ENCODE data around the gene KLHDC7A.
"Not testable (repeated sequence)": the region's sequence is repeated elsewhere in the genome, so short reads cannot be mapped to it uniquely, and the experiment has no call there.

Gene KLHDC7A

GRCh38 chr1:18458133-18459092 lies 22.3 kb upstream of the KLHDC7A start:
- no peak overlapping the region for H3K4me2 ChIP-seq (ENCODE audit: low read length)
- H3K4me3 ChIP-seq (ENCODE audit: low read depth, low read length): no peak overlapping the region
- no peaks in the 10 kb centered on the region for H3K27me3 ChIP-seq (ENCODE audit: control insufficient read depth, insufficient read depth, low read length)
- H3K36me3 ChIP-seq (ENCODE audit: control insufficient read depth, insufficient read depth, low read length): no peaks in the 10 kb centered on the region
- H3K9me3 ChIP-seq (ENCODE audit: control insufficient read depth, low read length): no peaks in the 10 kb centered on the region
- no peaks in the 10 kb centered on the region for H3K79me2 ChIP-seq
- no peak overlapping the region for H3K9ac ChIP-seq
- TF ChIP-seq CTCF (IDR thresholded peaks at IDR 0.05): no peak
- no peak overlapping the region for H3K27ac ChIP-seq
- H3K4me1 ChIP-seq: no peaks in the 10 kb centered on the region
- H2AFZ ChIP-seq: no peak overlapping the region

GRCh38 chr1:18461656-18462055 lies 19.1 kb upstream of the KLHDC7A start:
- H2AFZ ChIP-seq: no peak overlapping the region
- no peaks in the 10 kb centered on the region for H3K4me1 ChIP-seq
- no peak overlapping the region for H3K4me2 ChIP-seq (ENCODE audit: low read length)
- H3K27ac ChIP-seq: no peak overlapping the region
- H3K79me2 ChIP-seq: no peaks in the 10 kb centered on the region
- no peaks in the 10 kb centered on the region for H3K27me3 ChIP-seq (ENCODE audit: control insufficient read depth, insufficient read depth, low read length)
- no peak for TF ChIP-seq CTCF (IDR thresholded peaks at IDR 0.05)
- H3K9me3 ChIP-seq (ENCODE audit: control insufficient read depth, low read length): no peaks in the 10 kb centered on the region
- no peak overlapping the region for H3K4me3 ChIP-seq (ENCODE audit: low read depth, low read length)
- H3K9ac ChIP-seq: no peak overlapping the region
- H3K36me3 ChIP-seq (ENCODE audit: control insufficient read depth, insufficient read depth, low read length): no peaks in the 10 kb centered on the region

- H3K9ac ChIP-seq; H3K36me3 ChIP-seq (ENCODE audit: control insufficient read depth, insufficient read depth, low read length); H3K27me3 ChIP-seq (ENCODE audit: control insufficient read depth, insufficient read depth, low read length); H3K9me3 ChIP-seq (ENCODE audit: control insufficient read depth, low read length); H2AFZ ChIP-seq; H3K79me2 ChIP-seq; H3K27ac ChIP-seq; H3K4me3 ChIP-seq (ENCODE audit: low read depth, low read length); H3K4me2 ChIP-seq (ENCODE audit: low read length); H3K4me1 ChIP-seq: not testable (repeated sequence)
Observed at GRCh38 chr1:18462517-18462916, 18.2 kb upstream of the KLHDC7A start.

- Histone ChIP-seq H2AFZ (no peak overlapping the region), H3K27ac (no peak overlapping the region), H3K27me3 (ENCODE audit: control insufficient read depth, insufficient read depth, low read length) (no peaks in the 10 kb centered on the region), H3K9ac (no peak overlapping the region), H3K4me2 (ENCODE audit: low read length) (no peak overlapping the region), H3K9me3 (ENCODE audit: control insufficient read depth, low read length) (no peaks in the 10 kb centered on the region), H3K36me3 (ENCODE audit: control insufficient read depth, insufficient read depth, low read length) (no peaks in the 10 kb centered on the region), H3K79me2 (no peaks in the 10 kb centered on the region), H3K4me3 (ENCODE audit: low read depth, low read length) (no peak overlapping the region), H3K4me1 (no peaks in the 10 kb centered on the region)
- no peak for TF ChIP-seq CTCF (IDR thresholded peaks at IDR 0.05)
Observed at GRCh38 chr1:18463063-18463462, 17.7 kb upstream of the KLHDC7A start.

- Histone ChIP-seq H3K79me2 (no peaks in the 10 kb centered on the region), H3K9me3 (ENCODE audit: control insufficient read depth, low read length) (no peaks in the 10 kb centered on the region), H3K4me3 (ENCODE audit: low read depth, low read length) (no peak overlapping the region), H3K27ac (no peak overlapping the region), H3K4me1 (no peaks in the 10 kb centered on the region), H3K9ac (no peak overlapping the region), H2AFZ (no peak overlapping the region), H3K36me3 (ENCODE audit: control insufficient read depth, insufficient read depth, low read length) (no peaks in the 10 kb centered on the region), H3K27me3 (ENCODE audit: control insufficient read depth, insufficient read depth, low read length) (no peaks in the 10 kb centered on the region), H3K4me2 (ENCODE audit: low read length) (no peak overlapping the region)
- TF ChIP-seq CTCF (IDR thresholded peaks at IDR 0.05): no peak
Observed at GRCh38 chr1:18463984-18464664, 16.6 kb upstream of the KLHDC7A start.
